ENCODE results near the gene FKTN.

Gene FKTN

GRCh38 chr9:105670315-105670714 lies 112.4 kb downstream of the FKTN start:
- TF ChIP-seq, protein P1, sequence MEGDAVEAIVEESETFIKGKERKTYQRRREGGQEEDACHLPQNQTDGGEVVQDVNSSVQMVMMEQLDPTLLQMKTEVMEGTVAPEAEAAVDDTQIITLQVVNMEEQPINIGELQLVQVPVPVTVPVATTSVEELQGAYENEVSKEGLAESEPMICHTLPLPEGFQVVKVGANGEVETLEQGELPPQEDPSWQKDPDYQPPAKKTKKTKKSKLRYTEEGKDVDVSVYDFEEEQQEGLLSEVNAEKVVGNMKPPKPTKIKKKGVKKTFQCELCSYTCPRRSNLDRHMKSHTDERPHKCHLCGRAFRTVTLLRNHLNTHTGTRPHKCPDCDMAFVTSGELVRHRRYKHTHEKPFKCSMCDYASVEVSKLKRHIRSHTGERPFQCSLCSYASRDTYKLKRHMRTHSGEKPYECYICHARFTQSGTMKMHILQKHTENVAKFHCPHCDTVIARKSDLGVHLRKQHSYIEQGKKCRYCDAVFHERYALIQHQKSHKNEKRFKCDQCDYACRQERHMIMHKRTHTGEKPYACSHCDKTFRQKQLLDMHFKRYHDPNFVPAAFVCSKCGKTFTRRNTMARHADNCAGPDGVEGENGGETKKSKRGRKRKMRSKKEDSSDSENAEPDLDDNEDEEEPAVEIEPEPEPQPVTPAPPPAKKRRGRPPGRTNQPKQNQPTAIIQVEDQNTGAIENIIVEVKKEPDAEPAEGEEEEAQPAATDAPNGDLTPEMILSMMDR (IDR thresholded peaks at IDR 0.05; ENCODE audit: low read length, missing control alignments), result no peak
- no peak overlapping the region for H3K4me3 ChIP-seq (replicated peaks; ENCODE audit: low read depth, low read length)
- DNase-seq (ENCODE audit: low read depth), result no peak

DNA sequence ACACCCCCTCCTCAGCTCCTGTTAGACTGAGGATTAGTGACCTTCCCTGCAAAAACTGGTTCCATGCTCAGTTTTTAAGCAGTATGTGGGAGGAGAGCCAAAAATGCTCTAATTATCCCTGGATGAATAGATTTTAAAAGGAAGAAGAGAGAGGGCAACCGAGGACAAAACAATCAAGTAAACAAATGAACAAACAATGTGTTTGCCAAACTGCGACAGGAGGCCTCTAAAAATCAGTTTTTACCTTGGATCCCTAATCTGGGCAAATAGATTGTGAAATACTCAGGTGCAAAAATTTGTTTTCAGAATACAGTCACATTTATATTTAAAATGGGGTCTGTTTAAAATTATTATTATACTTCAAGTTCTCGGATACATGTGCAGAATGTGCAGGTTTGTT lies 112.8 kb downstream of the FKTN start:
- no peak overlapping the region for H3K4me3 ChIP-seq (replicated peaks; ENCODE audit: low read depth, low read length)
- no peak for DNase-seq (ENCODE audit: low read depth)
- TF ChIP-seq, protein P1 (IDR thresholded peaks at IDR 0.05; ENCODE audit: low read length, missing control alignments), result no peak

DNA sequence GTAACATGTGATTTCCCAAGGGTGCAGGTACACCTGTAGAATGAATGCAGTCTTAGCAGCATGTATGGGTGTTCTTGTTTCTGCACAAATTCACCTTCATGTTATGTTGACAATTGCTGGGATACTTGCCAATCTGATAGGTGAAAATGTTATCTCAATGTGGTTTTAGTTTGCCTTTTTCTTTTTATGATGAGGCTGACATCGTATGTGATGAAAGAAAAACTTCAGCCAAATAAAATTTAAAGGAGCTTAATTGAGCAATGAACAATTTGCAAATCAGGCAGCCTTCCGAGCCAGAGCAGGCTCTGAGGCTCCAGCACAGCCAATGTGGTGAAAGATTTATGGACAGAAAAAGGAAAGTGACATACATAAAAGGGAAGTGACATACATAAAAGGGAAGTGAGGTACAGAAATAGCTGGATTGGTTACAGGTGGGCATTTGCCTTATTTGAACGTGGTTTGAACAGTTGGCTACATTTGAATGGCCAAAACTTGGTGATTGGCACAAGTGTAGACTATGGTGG lies 114.8 kb downstream of the FKTN start:
- no peak overlapping the region for H3K4me3 ChIP-seq (replicated peaks; ENCODE audit: low read depth, low read length)
- TF ChIP-seq, protein P1 (IDR thresholded peaks at IDR 0.05; ENCODE audit: low read length, missing control alignments), result no peak
- no peak for DNase-seq (ENCODE audit: low read depth)

GRCh38 chr9:105673850-105674387 lies 116.0 kb downstream of the FKTN start:
- TF ChIP-seq, protein P1 (IDR thresholded peaks at IDR 0.05; ENCODE audit: low read length, missing control alignments), result no peak
- H3K4me3 ChIP-seq (replicated peaks; ENCODE audit: low read depth, low read length), result no peak overlapping the region
- DNase-seq (ENCODE audit: low read depth), result no peak

GRCh38 chr9:105676351-105676923 lies 118.5 kb downstream of the FKTN start:
- TF ChIP-seq, protein P1 (IDR thresholded peaks at IDR 0.05; ENCODE audit: low read length, missing control alignments), result no peak
- DNase-seq (ENCODE audit: low read depth), result no peak
- no peak overlapping the region for H3K4me3 ChIP-seq (replicated peaks; ENCODE audit: low read depth, low read length)

DNA sequence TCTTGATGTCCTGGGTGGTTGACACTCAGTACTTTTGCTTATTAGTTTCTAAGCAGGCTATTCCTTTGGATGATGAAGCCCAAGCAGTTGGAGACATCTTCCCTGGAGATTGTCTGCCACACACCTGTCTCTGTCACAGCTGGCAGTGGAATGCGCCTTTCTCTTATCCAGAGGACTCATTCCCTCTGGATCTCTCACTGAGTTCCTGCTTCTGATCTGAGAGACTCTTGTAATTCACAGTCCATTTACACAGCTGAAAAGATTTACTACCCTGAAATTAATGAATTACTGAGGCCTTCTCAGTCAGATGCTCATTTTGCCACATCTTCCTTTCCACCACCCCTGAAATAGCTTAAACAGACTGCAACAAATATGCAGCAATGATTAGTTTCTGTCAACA lies 120.2 kb downstream of the FKTN start:
- H3K4me3 ChIP-seq (replicated peaks; ENCODE audit: low read depth, low read length), result no peak overlapping the region
- TF ChIP-seq, protein P1 (IDR thresholded peaks at IDR 0.05; ENCODE audit: low read length, missing control alignments), result no peak
- no peak for DNase-seq (ENCODE audit: low read depth)

DNA sequence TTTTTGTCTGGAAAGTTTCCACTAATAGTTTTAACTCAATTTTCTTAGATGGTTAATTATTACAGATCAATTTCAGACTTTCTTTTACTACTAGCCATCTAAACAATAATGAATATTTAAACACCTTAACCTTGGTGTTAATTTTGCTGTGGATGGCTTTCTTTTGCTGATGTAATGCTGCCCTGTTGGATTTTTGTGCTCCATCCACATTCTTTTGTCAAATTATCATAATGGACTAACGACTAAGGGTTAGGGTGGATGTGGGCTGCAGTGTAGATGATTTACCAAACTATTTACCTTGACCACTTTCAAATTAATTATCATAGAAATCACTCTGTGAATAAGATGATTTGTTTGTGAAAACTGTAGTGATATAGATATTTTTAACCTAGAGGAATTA lies 120.8 kb downstream of the FKTN start:
- TF ChIP-seq, protein P1 (IDR thresholded peaks at IDR 0.05; ENCODE audit: low read length, missing control alignments), result no peak
- H3K4me3 ChIP-seq (replicated peaks; ENCODE audit: low read depth, low read length), result no peak overlapping the region
- DNase-seq (ENCODE audit: low read depth), result no peak

Data from fibroblast of pulmonary artery (primary cell).